Midbrain (tissue), 1 donor: ENCODE results near the gene LDHAL6B.
A peak's percentile ranks its signal among the peaks of the same experiment; 100 is the strongest.
"Not testable (repeated sequence)": the region's sequence is repeated elsewhere in the genome, so short reads cannot be mapped to it uniquely, and the experiment has no call there.

Source experiments
- DNase-seq: peaks from one replicate; lab custom pipeline; 2025; lab: John Stamatoyannopoulos, UW

The LDHAL6B gene

GRCh38 chr15:59206623-59207183 lies at the start of gene LDHAL6B:
LDHAL6B (plus strand) TSS chr15:59206843; CDS start chr15:59206941, 98 bp downstream.
- DNase-seq, result no peak

DNA sequence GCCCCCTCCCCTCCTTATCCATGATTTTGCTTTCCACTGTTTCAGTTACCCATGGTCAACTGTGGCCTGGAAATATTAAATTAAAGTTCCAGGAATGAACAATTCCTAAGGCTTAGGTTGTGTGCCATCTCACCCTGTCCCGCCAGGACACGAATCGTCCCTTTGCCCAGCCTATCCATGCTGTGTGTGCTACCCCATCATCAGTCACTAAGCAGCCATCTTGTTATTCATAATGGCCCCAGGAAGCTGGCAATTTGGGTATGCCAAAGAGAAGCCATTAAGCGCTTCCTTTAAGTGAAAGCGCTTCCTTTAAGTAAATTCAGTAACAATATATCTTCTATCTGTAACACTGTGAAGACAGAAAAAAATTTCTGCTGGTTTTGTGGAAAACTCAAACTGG lies 49.2 kb upstream of the LDHAL6B start:
- no peak for DNase-seq

DNA sequence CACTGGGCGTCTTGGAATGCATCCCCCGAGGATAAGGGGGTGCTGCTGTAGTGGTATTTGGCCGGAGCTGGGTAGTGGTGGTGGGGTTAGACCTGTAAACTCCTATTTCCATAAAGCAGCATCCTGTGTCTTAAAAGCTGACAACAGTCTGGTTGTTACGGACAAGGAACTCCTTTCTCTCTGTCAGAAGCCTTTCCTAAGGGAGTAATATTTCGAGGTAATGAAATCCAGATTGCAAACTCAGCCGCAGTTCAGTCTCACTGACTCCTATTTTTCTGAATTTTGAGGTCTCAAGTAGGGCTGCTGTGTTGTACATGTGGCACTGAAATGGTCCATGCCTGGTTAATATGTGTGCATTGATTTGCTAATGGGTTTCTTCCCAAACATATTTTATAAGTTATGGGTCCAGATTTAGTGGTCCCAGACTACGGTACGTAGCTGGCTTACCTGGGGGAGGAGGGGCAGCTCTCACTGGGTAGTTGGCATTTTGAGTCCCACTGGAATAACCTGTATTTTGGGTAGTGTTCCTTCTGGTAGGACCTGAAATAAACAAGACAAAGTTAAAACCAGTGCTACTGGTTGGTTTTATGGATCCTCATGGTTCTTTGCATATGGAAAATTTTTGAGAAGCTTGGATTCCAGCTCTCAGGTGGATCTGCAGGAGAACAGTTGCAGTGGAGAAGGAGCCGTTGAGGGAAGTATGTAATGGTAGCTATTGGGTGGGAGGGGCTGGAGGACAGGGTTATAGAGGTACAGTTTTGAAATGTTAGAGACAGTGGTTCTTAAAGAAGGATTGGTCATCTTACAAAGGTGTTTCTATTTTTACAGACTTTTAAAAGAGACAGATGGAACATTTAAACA lies 48.6 kb upstream of the LDHAL6B start:
- DNase-seq, result no peak

GRCh38 chr15:59158701-59159034 lies 48.0 kb upstream of the LDHAL6B start:
- no peak for DNase-seq

GRCh38 chr15:59159210-59159609 lies 47.4 kb upstream of the LDHAL6B start:
- no peak for DNase-seq

DNA sequence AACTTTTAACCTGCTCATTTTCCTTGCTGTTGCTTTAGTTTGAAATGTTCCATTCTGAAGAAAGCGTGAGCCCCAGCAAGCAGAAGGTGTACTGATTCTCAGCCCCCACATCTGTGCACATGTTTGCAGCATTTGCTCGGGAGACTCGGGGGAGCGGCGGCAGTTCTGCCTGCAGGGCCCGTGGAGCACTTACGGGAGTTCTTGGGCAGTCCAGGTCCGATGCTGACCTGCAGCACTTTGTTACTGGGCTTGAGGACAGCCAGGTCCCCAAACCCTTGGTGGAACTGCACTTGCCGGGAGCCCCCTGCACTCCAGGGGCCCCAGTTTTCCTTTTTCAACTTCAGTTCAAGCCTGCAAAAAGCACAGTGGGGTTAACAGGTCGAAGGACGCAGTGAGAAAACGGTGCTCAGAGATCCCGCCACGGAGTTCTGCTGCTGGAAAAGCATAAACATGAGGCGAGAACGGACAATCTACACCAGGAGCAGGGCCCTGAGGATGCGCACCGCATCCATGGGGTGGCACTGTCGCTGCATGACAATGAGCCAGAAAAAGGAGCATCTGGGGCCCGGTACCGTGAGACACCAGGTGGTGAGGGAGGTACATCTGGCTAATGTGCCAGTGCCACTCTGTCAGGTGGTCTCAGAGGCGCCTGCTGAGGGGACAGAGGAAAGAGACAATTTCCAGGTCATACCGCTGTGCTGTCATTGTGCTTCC lies 45.6 kb upstream of the LDHAL6B start:
- peak; percentile 23 for DNase-seq

DNA sequence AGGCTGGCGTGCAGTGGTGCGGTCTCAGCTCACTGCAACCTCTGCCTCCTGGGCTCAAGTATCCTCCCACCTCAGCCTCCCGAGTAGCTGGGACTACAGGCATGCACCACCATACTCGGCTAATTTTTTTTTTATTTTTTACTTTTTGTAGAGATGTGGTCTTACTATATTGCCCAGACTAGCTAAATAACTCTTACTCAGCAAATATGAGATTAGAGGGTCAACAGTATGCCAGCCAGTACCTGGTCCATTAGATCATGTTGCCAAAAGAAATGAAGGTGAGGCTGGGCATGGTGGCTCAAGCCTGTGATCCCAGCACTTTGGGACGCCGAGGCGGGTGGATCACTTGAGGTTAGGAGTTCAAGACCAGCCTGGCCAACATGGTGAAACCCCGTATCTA lies 44.6 kb upstream of the LDHAL6B start:
- DNase-seq, result not testable (repeated sequence)

DNA sequence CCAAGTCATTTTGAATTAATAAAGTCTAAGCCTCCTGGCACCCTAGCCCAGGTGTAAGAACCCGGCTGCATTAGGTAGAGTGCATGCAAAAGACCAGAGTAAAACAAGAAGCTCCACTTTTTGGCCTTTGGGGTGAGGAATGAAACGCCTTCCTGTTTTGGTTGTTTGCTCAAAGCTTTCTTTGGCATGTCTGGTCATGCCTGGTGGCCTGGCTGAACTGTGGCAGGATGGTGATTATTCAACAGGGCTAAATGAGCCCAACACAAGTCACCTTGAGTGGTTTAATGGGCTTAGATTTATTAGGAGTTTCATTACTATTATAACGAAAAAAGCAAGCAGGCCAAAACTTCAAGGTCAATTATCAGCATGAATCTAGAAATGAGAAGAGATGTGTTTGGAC lies 40.9 kb upstream of the LDHAL6B start:
- no peak for DNase-seq

GRCh38 chr15:59166166-59166565 lies 40.5 kb upstream of the LDHAL6B start:
- no peak for DNase-seq

GRCh38 chr15:59166601-59167265 lies 39.9 kb upstream of the LDHAL6B start:
- DNase-seq, result no peak

DNA sequence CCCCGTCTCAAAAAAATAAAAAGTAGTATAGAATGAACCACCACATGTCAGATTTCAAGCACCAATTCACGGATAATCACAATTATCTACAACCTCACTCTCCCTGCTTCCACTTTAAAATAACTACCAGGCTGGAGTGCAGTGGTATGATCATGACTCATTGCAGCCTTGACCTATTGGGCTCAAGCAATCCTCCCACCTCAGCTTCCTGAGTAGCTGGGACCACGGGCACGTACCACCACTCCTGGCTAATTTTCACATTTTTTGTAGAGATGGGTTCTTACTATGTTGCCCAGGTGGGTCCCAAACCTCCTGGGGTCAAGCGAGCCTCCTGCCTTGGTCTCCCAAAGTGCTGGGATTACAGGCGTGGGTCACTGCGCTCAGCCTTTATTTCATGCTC lies 38.1 kb upstream of the LDHAL6B start:
- DNase-seq, result no peak

GRCh38 chr15:59169251-59169708 lies 37.4 kb upstream of the LDHAL6B start:
- DNase-seq, result no peak

DNA sequence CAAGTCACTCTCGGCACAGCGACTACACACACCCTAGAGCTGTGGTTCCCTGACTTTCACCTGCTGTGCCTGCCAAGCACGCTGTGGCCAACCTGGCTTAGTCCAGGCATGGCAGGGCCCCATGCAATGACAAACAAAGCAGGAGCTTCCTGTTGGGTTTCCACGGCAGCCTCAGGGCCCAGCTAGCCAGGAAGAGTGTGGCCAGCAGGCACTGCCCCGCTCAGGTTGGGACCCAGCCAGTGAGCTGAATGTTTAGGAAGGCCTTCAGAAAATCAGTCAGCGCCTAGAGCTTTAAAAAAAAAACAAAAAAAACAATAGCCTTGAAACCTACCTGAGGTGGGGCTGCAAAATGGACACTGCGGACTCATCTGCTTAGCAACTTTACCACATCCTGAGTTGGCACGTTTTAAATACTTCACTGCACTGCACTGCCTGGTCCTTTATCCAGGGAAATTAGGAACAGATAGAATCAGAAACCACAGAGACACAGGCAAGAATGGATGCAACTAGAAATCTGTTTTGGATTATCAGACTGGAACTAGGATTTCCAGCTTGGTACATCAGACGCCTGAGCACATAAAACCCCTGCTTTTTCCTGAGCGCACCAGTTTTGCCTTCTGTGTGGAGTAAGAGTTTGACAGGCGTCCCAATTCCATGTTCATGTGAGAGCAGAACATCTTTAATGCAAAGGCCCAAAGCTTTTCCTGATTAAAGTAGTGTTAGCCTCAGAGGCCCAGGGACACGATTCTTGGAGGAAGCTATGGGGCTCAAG lies 36.2 kb upstream of the LDHAL6B start:
- peak; percentile 60 for DNase-seq

DNA sequence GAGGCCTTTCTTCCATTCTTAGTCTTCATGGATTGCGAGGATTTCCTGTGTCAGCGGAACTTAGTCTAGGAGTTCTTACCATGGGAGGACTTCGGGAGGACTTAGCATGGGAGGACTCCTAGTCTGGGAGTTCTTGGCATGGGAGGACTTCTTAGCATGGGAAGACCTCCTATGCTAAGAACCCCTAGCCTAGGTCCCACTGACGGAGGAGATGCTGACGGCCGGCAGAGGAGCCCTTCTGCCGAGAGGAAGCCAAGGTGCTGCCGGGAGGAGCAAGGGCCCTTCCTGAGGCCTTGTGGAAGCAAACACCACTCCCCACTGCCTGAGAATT lies 35.6 kb upstream of the LDHAL6B start:
- DNase-seq, result no peak

- DNase-seq, result no peak
Measured at GRCh38 chr15:59172289-59172901, 34.2 kb upstream of the LDHAL6B start.

DNA sequence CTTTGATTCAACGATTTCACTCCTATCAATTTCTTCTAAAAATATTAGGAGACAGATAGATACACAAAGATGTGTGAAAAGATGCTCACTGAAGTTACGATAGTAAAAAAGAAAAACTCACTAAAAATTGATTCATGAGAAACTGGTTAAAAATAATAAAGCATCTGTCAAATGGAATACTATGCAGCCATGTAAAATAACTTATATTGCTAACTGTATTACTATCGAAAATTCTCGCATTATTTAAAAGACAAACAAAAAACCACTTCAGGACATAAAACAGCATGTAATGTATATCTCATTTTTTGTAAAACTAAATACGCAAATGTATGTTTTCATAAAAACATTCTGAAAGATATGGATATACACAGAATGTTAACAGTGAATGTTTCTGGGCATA lies 33.4 kb upstream of the LDHAL6B start:
- no peak for DNase-seq

DNA sequence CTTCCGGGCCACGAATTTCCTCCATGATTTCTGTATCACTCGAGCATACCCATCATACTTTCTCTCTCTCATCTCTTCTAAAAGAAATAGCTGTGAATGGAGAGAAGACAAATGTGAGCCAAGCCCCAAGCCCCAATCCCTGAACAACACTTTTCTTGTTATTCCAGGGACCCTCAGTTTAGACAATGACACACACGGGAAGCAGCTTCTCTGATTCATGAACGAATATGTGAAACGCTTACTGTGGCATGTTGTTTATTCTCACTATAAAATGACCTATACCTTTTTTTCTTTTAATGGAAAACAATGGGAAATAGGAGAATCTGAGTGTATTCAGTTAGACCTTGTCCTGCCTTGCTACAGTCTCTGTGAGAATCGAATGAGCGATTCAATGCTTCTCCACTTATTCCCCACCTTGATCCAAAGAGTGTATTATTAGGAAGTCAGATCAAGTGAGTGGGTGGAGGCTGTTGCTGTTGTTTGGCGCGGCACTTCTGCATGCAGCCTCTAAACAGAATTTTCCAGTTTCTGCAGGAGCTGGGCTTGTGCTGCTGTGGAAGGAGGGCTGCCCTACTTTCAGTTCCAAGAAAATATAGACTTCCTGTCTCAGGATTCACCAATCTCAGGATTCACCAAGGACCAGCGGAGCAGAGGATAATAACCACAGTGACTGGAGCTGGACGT lies 32.4 kb upstream of the LDHAL6B start:
- DNase-seq, result no peak

- peak; percentile 78 for DNase-seq
Measured at GRCh38 chr15:59174835-59175831, 31.5 kb upstream of the LDHAL6B start.

GRCh38 chr15:59176653-59177316 lies 29.9 kb upstream of the LDHAL6B start:
- DNase-seq, result no peak
